Fibroblast of skin of abdomen (primary cell): ENCODE results near the gene VAPA.

Experiments
- DNase-seq: peaks from one replicate; pipeline ENCODE4 v3.0.0-alpha.2; 2013

Gene VAPA

DNA sequence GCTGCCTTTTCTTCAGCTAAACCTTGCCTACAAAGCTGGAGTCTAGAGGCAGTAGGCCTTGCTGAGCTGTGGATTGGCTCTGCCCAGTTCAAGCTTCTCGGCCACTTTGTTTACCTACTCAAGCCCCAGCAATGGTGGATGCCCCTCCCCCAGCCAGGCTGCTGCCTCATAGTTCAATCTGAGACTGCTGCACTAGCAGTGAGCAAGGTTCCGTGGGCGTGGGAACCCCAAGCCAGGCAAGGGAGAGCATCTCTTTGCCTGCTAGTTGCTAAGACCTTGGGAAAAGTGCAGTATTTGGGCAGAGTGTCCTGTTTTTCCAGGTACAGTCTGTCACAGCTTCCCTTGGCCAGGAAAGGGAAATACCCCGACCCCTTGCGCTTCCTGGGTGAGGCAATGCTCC lies 68.9 kb downstream of the VAPA start:
- no peak for DNase-seq

DNA sequence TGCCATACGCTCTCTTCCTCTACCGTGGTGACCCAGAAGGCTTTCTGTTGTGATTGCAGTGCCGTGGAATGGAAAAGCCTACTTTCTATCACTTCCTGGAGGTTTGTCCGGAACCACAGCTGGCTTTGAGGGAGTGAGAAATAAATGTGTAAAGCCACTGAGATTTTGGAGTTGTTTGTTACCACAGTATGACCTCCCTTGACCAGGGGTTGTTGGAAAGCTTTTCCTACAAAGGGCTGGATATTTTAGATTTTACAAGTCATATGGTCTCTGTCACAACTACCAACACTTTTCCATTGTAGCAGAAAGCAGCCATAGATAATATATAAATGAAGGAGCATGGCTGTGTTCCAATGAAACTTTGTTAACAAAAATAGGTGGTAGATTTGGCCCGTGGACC lies 70.3 kb downstream of the VAPA start:
- DNase-seq: no peak

DNA sequence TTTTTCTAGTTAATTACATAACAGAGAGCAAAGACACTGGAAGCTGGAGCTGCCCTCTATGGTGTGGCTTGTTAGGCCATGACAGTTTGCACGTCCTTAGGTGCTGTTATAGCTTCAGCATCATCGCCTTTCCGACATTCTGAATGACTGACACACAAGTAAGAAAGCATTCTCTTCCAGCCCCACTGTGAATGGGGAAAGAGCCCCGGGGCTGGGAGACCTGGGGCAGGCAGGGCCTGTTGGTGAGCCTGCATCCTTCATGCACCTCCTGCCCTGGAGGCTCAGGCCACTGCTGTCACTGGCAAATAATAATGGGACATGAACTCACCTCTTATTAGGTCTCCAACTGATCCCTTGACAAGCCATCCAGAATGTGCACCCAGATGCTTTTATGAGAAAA lies 71.8 kb downstream of the VAPA start:
- no peak for DNase-seq

DNA sequence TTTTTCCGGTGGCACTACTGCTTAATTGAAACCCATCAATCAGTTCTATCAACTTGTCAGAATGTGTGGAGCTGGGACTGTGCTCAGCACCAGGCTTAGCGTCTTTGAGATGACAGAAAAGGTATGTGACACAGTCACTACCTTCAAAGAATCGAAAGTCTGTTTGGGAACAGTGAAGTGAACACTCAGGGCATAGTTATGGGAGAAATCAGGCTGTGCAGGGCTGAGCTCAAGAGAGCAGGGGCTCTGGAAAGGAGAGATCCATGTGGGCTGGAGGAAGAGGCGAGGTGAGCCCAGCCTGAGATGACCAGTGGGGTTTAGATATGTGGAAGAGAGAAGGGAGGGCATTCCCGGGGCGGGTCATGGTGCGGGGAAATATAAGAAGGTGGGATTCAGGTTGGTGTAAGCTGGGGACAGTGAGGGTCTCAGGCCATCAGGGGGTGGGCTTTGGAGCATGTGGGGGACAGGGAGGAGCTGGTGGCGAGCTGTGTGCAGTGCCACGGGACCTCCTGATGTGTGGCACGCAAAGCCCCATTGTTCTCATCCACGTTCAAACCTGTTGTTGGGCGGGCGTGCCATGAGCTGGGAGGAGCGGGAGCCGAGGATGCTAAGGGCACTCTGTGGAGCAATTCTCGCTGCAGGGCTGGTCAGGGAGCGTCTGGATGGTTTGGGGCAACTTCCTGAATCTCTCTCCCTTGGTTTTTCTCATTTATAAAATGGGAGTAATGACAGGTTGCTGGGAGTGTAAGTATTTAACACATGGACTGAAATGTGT lies 72.5 kb downstream of the VAPA start:
- DNase-seq: no peak

DNA sequence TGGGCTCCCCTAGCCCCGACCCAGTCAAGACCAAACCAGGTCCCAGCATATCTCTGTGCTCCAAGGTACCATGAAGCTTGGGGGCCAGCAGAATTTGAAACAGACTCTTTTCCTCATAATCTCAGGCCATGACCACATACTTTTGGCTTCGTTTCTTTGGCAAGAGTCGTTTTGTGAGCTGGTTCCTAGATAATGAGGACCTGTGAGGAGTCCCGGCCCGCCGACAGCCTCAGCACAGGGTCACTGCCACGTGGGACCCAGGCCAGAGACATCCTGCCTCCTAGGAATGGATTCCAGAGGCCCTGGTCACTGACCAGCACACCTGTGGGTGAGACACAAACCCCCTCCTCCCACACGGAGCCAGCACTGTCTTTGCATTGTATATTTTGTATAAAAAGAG lies 73.5 kb downstream of the VAPA start:
- no peak for DNase-seq

DNA sequence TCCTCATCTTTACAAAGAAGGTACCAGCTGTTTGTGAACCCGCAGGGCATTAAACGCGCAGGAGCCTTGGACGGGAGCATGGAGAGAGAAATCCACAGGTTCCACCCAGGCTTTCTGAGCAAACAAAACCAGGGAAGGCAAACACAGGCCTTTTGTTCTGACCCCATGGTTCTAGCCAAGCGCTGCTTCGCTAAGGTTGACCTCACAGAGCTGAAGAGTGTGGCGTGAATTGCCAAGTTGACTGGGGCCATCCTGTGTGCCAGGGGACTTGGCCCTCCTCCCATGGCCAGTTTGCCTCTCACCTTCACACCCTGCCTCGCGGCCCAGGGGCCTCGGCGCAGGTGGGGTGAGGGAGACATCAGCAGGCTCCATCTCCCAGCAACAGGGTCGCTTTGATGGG lies 74.1 kb downstream of the VAPA start:
- DNase-seq: no peak

DNA sequence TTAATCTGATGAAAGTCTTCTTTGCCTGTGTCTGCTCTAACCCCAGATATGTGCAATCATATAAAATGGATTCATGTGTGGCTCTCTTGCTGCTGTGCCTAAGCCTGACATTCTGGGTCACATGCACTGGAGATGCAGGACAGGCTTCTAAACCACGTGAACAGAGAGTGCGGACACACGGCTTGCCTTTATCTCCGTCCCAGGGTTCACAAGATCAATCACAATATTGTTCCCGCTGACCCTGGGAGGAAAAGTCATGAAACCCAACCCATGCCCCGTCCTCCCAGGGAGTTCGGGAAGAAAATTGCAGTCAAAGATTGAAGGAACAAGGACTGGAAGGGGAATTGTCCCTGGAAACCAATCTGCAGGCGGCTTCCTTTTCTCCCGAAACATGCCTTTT lies 74.8 kb downstream of the VAPA start:
- no peak for DNase-seq

DNA sequence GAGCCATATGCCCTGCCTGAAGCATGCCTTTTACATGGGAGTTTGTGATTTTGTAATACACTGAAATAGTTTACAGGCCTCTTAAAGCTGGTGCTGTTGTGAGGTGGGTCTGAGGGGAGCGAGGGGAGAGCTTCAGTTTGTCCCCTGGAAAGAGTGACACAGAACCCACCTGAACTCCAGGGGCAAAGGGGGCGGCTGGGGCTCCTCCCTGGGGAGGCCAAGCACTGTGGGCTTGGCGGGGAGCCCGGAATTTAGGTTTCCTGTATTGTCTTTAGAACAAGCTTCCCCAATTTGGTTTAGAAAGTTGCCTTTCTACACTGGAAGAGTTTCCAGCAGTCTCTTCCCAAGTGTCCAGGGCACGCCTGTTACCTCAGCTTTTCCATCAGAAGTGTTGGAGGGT lies 75.7 kb downstream of the VAPA start:
- no peak for DNase-seq

DNA sequence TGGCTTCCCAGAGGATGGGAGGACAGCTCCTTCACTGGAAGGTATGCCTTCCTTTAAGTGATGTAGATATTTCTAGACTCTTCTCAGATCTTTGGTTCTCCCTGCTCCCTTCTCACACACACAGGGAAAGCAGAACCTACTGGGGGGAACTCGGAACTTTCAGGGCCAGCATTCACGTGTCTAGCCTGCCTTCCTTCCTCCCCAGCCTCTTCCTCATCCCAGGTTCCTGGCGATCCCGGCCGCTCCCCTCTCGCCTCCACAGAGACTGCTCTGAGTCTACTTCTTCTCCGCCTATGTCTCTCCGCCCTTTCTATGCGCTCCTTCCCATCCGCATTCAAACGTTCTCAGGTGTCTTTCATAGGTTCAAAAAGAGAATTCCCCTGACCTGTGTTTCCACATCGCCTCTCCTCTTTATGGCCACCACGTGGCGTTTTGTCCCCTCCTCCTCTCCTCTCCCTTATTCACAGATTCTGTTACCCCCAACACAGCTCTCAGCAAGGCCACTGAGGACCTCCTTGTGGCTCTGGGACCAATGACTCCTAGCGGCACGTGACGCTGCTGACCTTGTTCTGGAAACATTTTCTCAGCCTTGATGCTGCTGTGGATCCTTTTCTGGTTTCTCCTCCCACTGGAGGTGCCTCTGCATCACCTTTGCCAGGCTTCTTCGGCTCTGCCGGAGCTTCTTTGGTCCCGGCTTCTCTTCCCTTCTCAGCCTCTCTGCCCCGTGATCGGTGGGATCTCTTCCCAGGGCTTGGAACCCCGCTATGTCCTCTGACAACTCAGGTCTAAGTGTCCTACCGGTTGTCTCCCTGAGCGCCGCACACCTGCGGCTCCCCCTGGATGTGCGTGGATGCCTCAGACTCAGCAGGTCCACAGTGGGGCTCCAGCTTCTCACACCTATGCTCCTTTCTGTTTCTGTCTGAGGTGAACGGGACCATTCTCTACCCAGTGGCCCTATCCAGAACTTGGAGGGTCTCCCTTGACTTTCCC lies 77.5 kb downstream of the VAPA start:
- no peak for DNase-seq

DNA sequence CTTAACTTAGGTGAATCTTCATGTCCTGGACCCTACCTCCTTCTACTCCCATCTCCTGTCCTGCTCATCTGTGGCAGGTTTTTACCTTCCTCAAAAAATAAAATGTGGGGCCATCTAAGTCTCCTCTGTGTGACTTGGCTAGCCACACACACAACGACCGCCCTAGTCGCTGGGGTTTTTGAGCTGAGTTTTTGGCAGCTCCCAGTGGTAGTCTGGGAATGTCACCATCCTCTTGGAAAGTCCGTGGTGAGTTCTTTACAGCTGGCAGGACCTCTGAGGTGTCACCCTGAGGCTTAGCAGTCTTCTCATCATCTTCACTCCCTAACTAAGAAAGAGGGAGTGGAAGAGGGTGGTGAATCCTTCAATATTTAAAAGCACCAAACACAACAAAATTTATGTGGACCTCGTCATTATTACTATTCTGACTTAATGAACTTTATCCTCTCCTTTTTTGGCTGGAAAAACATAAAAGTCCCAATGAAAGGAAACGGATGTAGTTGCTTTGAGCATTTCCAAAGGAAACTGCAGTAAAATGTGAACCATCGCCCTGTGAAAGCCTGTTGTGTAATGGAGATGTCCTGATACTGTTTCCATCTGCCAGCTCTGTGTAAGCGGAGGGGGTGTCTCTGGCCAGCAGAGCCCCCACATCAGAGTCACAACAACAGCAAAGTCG lies 78.6 kb downstream of the VAPA start:
- no peak for DNase-seq

DNA sequence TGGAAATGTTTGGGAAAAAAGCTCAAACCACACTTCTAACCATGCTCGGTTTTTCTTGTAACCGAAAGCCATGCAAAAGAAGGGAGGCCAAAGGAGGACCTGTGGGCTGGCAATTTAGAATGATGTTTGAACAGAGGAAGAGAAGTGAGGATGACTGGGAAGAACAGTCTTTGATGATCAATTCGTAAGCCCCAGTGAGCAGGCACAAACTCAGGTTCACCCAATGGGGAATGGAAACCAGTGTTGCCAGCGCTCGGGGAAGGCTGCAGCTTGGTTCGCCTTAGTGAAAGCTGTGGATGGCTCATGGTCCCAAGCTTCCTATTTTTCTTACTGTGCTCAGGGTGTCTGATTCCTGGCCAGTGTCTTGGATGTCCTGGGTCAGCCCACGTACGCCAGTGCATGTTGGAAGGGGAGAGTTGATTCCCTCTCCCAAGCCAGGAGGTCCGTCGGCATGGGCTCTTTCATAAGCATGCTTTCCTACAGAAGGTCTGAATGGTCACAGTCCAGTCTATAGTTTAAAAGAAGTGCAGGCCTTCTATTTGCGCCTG lies 79.2 kb downstream of the VAPA start:
- DNase-seq: no peak

DNA sequence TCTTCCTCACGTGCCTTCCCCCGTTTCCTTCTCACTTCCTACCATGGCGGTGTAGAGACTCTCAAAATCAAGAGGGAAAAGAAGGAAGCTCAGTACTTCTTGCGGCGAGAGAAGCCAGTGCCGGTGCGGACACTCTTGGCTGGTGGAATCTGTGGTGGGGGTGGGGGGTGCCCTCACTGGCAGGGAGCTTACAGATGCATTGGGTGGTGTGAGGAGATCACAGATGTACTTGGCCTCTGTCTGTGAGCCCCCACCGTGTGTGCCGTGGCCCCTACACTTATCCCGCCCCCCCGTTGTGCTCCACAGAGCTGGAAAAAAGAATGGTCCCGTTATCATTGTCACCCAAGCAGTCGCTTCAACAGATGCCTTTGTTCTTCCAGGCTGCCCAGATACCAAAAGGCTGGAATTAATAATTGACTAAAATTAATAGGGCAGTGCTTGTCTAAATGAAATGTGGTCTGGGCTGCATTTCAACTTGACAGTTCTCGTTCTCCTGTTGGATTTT lies 79.8 kb downstream of the VAPA start:
- DNase-seq: no peak

DNA sequence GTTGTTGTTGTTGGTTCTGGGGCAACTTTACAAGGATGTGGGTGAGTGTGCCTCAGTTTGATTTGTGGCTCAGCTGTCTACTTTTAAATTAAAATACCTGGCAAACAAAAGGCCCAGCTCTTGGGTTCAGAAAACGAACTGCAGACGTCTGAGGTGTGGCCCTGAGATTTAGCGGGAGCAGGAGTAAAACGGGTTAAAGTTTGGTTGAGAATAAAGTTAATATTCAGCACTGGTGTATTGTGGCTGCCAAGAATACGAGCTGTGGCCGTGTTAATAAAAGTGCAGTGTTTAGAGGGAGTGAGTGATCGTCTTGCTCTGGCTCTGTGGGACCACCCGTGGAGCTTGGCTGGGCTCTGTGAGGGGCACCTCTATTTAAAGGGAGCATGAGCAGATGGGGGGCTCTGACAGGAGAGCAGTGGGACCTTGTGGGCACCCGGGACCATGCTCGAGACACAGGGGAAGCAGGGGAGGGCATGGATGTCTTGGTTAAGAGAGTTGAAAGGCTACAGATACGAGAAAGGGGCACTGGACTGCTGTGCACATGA lies 80.3 kb downstream of the VAPA start:
- no peak for DNase-seq

DNA sequence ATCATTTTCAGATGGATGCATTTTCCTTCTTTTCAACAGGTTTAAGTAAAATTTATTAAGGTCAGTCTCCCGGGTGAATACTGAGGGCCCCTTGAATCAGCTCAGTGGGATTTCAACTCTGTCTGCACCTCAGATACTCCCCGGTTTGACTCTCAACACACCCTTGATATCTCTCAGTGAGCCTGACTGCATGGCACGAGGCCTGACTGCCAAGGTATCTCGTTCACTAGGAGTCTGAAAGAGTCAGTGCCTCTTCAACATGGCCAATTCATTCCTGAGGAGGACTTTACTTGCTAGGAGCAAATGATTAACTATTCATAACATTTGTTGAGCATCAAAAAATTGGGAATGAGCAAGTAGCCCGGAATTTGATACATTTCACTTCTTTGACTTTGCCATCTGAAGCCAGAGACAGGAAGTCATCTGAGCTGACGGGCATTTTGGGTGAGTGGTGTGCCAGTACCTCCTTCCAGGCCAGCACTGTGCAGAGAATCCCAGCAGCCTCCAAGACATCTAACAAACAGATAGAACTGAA lies 81.0 kb downstream of the VAPA start:
- DNase-seq: no peak

DNA sequence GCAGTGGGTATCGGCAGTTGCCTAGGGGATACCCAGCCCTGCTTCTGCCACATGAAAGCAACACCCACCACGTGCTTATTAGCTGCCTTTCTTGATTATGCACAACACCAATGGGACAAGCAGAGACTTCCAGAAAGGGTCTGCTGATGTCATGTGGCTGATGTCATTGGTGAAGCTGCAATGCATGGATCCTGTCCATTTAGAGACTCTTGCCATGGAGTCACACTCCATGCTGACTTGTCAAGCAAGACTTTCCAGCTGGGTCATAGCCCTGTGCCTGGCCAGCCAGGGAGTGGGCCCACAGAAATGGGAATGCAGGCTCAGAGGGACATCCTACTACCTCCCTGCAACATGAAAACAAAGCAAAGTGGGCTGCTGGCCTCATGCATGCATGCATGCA lies 81.8 kb downstream of the VAPA start:
- no peak for DNase-seq

DNA sequence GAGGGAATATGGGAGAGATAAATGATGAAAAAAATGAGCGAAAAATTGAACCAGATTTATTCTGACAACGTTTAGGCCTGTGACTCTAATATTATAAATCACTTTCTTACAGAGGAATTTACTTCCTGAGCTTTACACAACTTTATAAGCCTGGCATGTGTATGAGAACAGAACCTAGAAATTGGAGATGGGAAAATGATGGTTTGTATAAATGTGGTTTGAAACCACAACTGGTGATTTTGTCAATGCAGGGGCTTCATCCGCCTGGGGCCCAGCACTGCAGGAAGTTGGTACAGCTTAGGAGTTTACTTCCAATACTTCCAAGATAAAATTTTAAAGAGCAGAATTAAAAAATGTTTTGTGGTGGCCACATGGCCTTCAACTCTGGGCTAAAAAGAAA lies 82.3 kb downstream of the VAPA start:
- DNase-seq: peak; percentile 68

DNA sequence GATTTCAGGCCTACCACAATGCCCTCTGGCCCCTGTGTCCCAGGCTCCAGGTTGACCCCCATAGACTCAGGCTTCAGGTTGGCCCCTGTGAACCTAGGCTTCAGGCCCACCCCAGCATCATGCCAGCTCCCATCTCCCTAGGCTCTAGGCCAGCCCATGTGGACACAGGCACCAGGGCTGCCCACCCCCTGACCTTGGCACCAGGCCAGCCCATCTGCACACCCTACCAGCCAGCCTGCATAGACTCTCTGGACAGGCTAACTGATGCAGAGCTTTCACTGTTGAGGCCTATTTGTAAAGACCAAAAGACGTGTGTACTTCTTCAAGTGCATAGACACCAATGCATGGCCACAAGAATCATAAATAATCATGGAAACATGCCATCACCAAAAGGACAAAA lies 83.9 kb downstream of the VAPA start:
- DNase-seq: no peak

DNA sequence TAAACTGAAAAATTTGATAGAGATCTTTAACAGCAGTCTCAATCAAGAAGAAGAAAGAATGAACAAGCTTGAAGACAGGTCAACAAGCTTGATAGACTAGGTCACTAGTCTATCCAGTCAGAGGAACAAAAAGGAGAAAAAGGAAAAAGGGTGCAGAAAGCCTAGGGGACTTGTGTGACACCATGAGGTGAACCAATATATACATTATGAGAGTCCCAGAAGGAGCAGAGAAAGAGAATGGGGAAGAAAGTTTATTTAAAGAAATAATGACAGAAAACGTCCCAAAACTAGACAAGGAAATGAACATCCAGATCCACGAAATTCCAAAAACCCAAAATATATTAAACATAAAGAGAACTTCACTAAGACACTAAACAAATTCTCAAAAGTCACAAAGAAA lies 84.5 kb downstream of the VAPA start:
- no peak for DNase-seq

DNA sequence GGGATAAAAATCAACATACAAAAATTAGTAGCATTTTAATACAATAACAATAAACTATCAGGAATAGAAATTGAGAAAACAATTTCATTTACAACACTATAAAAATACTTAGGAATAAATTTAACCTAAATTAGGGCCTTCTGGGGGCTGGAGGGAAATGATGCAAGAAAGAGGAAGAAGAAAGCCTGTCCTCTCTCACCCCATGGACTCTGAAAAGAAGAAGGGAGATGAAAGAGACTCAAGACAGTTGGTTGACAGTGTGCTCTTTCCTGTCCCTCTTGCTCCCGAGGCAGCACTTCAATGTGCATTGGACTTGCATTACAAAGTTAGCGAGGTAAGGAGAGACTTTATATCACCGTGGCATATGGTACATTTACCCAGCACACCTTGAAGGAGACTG lies 88.5 kb downstream of the VAPA start:
- no peak for DNase-seq

DNA sequence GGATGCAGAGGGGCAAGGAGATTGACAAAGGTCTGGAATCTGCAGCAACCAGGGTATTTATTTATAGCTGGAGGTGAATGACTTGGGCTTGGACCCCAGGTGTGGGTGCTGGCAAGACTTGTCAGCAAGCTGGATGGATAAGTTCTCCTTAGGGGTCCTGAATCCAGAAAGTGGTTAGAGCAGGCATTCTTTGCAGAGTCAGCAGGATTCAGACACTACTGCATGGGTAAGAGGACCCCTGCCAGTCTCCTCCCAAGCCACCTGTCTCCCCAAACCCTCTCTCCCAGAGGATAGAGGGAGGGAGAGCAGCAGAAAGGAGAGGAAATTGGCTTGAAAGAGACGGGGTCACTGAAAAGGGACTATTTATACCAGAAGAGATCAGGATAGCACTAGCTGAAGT lies 89.5 kb downstream of the VAPA start:
- no peak for DNase-seq

DNA sequence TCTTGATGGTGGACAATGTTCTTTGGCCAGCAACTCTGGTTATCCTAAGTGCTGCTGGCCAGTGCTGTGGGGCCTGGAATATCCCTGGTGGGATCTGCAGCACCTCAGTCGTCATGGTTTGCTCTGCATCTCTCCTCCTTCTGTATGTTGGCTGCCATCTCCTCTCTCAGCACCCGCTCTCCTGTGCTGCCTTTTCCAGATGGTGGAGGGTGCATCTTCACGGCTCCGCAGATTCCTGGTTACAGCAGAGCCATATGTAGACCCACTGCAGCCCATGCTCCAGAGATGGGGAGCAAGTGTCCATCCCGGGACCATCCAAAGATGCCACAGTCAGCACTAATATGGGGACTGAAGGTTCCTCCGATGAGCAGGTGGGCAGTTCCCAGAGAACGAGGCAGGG lies 90.0 kb downstream of the VAPA start:
- no peak for DNase-seq

DNA sequence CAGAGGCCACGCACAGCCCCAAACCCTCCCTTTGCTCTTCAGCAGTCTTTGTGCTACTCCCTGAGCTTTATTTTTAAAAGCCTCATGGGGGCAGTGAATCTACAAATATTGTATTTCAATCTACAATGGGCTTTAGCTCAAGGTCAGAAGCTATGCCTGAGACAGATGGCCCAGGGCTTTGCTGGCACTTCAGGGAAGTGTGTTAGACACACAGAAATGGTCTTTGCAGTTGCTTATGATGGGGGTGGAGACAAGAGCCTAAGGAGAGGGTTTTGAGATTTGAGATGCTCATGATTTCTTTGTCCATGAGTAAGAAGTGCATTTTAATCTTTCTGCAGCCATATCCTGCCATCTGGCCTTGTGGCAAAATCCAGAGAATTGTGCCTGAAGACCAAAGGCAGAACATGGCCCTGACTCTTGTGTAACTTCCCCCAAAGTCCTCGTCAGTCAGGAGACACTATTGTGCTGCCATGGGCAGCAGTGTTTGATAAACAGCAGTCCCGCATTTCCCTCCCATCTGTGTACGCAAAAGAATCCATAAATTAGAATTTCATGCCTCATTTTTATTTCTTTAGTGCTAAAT lies 92.6 kb downstream of the VAPA start:
- DNase-seq: peak; percentile 62
